ENCODE measurements around the gene CMYA5. TPM values are rescaled to one million over a fixed set of nuclear protein-coding genes. Genes with fewer than 3 reads are reported as not detected.

Gene CMYA5
- total RNA-seq, 4 donors from 2014 or later = 4.7 to 8.1 (median 6.1) TPM

GRCh38 chr5:79727451-79728355 is 38.1 kb downstream of the CMYA5 start:
- Histone ChIP-seq H3K4me3 (no peak overlapping the region), H3K27me3 (no peaks in the 10 kb centered on the region), H3K9me3 (peaks cover 0 to 15% (median 0%) of the 10 kb centered on the region in 4 donors), H3K27ac (no peak overlapping the region), H3K4me1 (no peaks in the 10 kb centered on the region), H3K36me3 (peaks cover 0 to 7% (median 0%) of the 10 kb centered on the region in 3 donors)
- no peak for TF ChIP-seq CTCF (IDR thresholded peaks at IDR 0.05)
- TF ChIP-seq EP300 (IDR thresholded peaks at IDR 0.05) = no peak
- no peak for TF ChIP-seq POLR2A (IDR thresholded peaks at IDR 0.05)
- WGBS, 2 donors = 81 to 84% methylated on average over 14 of the region's 14 CpGs
- no peak for DNase-seq (ENCODE audit: low spot score in 2 of 2)

- Histone ChIP-seq H3K9me3 (peaks cover 0 to 15% (median 0%) of the 10 kb centered on the region in 4 donors), H3K36me3 (peaks cover 0 to 7% (median 0%) of the 10 kb centered on the region in 3 donors), H3K27me3 (no peaks in the 10 kb centered on the region), H3K27ac (no peak overlapping the region), H3K4me3 (no peak overlapping the region), H3K4me1 (no peaks in the 10 kb centered on the region)
- no peak for TF ChIP-seq CTCF (IDR thresholded peaks at IDR 0.05)
- no peak for TF ChIP-seq EP300 (IDR thresholded peaks at IDR 0.05)
- no peak for TF ChIP-seq POLR2A (IDR thresholded peaks at IDR 0.05)
- 92 to 93% methylated on average over 4 of the region's 4 CpGs for WGBS, 2 donors
- no peak for DNase-seq (ENCODE audit: low spot score in 2 of 2)
Measured at GRCh38 chr5:79728396-79728795, 38.8 kb downstream of the CMYA5 start.

- TF ChIP-seq CTCF (IDR thresholded peaks at IDR 0.05) = no peak
- TF ChIP-seq EP300 (IDR thresholded peaks at IDR 0.05) = no peak
- TF ChIP-seq POLR2A (IDR thresholded peaks at IDR 0.05) = no peak
Measured at GRCh38 chr5:79729679-79730078, 40.0 kb downstream of the CMYA5 start.

GRCh38 chr5:79730564-79730963 is 40.9 kb downstream of the CMYA5 start:
- Histone ChIP-seq H3K27ac (no peak overlapping the region), H3K36me3 (peaks cover 0 to 7% (median 0%) of the 10 kb centered on the region in 3 donors), H3K9me3 (no peaks in the 10 kb centered on the region), H3K27me3 (no peaks in the 10 kb centered on the region), H3K4me1 (no peaks in the 10 kb centered on the region), H3K4me3 (no peak overlapping the region)
- 92 to 96% methylated on average over 3 of the region's 3 CpGs for WGBS, 2 donors
- TF ChIP-seq POLR2A (IDR thresholded peaks at IDR 0.05) (no peak), EP300 (IDR thresholded peaks at IDR 0.05) (no peak), CTCF (IDR thresholded peaks at IDR 0.05) (no peak)
- DNase-seq (ENCODE audit: low spot score in 2 of 2) = no peak

More at GRCh38 chr5:79729679-79730078, 40.0 kb downstream of the CMYA5 start:
- Histone ChIP-seq H3K9me3 (peaks cover 0 to 7% (median 0%) of the 10 kb centered on the region in 4 donors), H3K27me3 (no peaks in the 10 kb centered on the region), H3K27ac (no peak overlapping the region), H3K4me1 (no peaks in the 10 kb centered on the region), H3K4me3 (no peak overlapping the region), H3K36me3 (peaks cover 0 to 7% (median 0%) of the 10 kb centered on the region in 3 donors)
- no peak for DNase-seq (ENCODE audit: low spot score in 2 of 2)
- WGBS, 2 donors = 68 to 95% methylated on average over 2 of the region's 2 CpGs

- Histone ChIP-seq H3K27me3 (no peaks in the 10 kb centered on the region), H3K36me3 (peaks cover 0 to 7% (median 0%) of the 10 kb centered on the region in 3 donors), H3K4me1 (no peaks in the 10 kb centered on the region), H3K27ac (no peak overlapping the region), H3K4me3 (no peak overlapping the region), H3K9me3 (peaks cover 0 to 5% (median 0%) of the 10 kb centered on the region in 4 donors)
- WGBS, 2 donors = 95 to 96% methylated on average over 2 of the region's 2 CpGs
- DNase-seq (ENCODE audit: low spot score in 2 of 2) = no peak
- TF ChIP-seq POLR2A (IDR thresholded peaks at IDR 0.05) (no peak), CTCF (IDR thresholded peaks at IDR 0.05) (no peak), EP300 (IDR thresholded peaks at IDR 0.05) (no peak)
Measured at GRCh38 chr5:79731775-79732174, 42.1 kb downstream of the CMYA5 start.

Data from tibial nerve (tissue), 4 donors.